ENCODE data around the gene IGBP1.

DNA sequence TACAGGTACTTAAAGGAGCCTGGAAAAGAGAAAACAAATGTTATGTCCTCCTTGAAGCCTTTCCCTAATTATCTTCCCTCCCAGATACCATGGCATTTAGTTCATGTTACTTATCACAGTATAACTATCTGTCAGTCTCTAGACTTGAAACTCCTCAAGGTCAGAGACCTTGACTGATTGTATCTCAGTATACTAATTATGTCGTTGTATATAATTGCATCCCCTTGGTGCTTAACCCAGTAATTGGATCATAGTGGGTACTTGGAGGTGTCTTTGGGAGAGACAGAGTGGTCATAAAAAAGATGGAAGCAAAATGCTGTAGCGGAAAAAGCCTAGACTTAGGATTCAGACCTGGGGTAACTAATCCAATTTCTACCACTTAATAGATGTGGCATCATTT, 8.1 kb downstream of the IGBP1 start:
- TF ChIP-seq, protein P1, sequence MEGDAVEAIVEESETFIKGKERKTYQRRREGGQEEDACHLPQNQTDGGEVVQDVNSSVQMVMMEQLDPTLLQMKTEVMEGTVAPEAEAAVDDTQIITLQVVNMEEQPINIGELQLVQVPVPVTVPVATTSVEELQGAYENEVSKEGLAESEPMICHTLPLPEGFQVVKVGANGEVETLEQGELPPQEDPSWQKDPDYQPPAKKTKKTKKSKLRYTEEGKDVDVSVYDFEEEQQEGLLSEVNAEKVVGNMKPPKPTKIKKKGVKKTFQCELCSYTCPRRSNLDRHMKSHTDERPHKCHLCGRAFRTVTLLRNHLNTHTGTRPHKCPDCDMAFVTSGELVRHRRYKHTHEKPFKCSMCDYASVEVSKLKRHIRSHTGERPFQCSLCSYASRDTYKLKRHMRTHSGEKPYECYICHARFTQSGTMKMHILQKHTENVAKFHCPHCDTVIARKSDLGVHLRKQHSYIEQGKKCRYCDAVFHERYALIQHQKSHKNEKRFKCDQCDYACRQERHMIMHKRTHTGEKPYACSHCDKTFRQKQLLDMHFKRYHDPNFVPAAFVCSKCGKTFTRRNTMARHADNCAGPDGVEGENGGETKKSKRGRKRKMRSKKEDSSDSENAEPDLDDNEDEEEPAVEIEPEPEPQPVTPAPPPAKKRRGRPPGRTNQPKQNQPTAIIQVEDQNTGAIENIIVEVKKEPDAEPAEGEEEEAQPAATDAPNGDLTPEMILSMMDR (IDR thresholded peaks at IDR 0.05 in 4 of 5, conservative IDR thresholded peaks at IDR 0.05 in 1 of 5): no peak
- no peak for TF ChIP-seq POLR2A (IDR thresholded peaks at IDR 0.05)

All from gastrocnemius medialis (tissue), 4 donors.